ENCODE measurements around the gene CDT1. TPM values are rescaled to one million over a fixed set of nuclear protein-coding genes. Genes with fewer than 3 reads are reported as not detected.

Gene CDT1
- total and polyA plus RNA-seq, 2 donors (not counting 1 experiment from before 2014, with no cell fraction given): 1.3 to 3.6 TPM

DNA sequence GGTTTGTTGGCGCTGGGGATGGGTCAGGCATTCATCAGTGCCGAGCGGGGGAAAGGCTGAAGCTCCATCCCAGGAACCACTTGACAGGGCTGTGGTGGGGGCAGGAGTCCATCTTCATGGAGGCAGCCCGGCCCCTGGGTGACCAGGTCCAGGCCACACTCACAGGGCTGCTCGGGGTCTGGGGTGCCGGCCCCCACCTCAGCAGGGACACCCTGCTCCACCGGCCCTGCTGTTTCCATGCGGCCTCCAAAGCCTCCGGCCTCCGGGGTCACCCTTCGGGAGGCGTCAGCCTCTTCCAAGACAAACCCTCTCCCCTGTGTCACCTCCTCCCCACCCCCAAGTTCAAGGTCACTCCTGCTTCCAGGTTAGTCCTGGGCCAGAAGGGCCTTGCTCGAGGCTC, 31.1 kb downstream of the CDT1 start:
- no peak overlapping the region for H3K9ac ChIP-seq (ENCODE audit: insufficient read depth, low read length)
- TF ChIP-seq, protein P1, sequence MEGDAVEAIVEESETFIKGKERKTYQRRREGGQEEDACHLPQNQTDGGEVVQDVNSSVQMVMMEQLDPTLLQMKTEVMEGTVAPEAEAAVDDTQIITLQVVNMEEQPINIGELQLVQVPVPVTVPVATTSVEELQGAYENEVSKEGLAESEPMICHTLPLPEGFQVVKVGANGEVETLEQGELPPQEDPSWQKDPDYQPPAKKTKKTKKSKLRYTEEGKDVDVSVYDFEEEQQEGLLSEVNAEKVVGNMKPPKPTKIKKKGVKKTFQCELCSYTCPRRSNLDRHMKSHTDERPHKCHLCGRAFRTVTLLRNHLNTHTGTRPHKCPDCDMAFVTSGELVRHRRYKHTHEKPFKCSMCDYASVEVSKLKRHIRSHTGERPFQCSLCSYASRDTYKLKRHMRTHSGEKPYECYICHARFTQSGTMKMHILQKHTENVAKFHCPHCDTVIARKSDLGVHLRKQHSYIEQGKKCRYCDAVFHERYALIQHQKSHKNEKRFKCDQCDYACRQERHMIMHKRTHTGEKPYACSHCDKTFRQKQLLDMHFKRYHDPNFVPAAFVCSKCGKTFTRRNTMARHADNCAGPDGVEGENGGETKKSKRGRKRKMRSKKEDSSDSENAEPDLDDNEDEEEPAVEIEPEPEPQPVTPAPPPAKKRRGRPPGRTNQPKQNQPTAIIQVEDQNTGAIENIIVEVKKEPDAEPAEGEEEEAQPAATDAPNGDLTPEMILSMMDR (conservative IDR thresholded peaks at IDR 0.05 in 1 of 2, IDR thresholded peaks at IDR 0.05 in 1 of 2; ENCODE audit: low read depth in 1 of 2, low read length in 2 of 2): no peak
- TF ChIP-seq EZH2 (IDR thresholded peaks at IDR 0.05; ENCODE audit: low read length, missing control alignments): no peak
- H3K4me3 ChIP-seq (replicated peaks in 1 of 4; ENCODE audit: control extremely low read depth in 1 of 4, insufficient read depth in 1 of 4, low read depth in 3 of 4, low read length in 4 of 4): no peak overlapping the region
- H3K36me3 ChIP-seq (ENCODE audit: control insufficient read depth, insufficient read depth, low read length): peaks cover 8% of the 10 kb centered on the region
- H3K79me2 ChIP-seq (ENCODE audit: control insufficient read depth, insufficient read depth, low read length): no peaks in the 10 kb centered on the region
- H3K4me1 ChIP-seq (ENCODE audit: control insufficient read depth, extremely low read depth, insufficient read depth, low read length): no peaks in the 10 kb centered on the region
- H2AFZ ChIP-seq (ENCODE audit: low read length): no peak overlapping the region
- no peak overlapping the region for H3K27ac ChIP-seq (ENCODE audit: insufficient read depth, low read length)
- H3K27me3 ChIP-seq (ENCODE audit: control insufficient read depth, insufficient read depth, low read length): no peaks in the 10 kb centered on the region
- H3K9me3 ChIP-seq (ENCODE audit: control insufficient read depth, insufficient read depth, low read depth, low read length): no peaks in the 10 kb centered on the region
- H4K20me1 ChIP-seq (ENCODE audit: control insufficient read depth, extremely low read depth, insufficient read depth, low read length): no peaks in the 10 kb centered on the region
- no peak overlapping the region for H3K4me2 ChIP-seq (ENCODE audit: extremely low read depth, insufficient read depth, low read length)
- DNase-seq (ENCODE audit: low read depth in 2 of 2): no peak

DNA sequence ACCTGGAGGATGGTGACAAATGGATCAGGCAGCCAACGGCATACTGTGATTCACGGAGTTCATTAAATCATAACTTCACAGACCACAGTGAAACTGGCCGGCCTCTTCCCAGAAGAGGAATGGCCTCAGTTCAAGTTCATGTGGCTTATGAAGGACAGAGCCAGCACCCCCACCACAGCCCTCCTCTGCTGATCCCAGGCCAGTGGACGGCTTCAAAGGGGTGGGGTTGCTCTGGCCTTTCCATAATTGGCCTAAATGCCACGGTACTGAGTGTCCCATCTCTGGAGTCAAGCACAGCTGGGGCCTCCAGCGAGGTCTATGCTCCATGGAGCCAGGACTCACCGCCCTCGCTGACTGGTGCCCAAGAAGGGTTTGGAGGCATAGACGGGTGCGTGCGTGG, 31.8 kb downstream of the CDT1 start:
- H3K27me3 ChIP-seq (ENCODE audit: control insufficient read depth, insufficient read depth, low read length): no peaks in the 10 kb centered on the region
- no peak overlapping the region for H3K4me3 ChIP-seq (replicated peaks in 1 of 4; ENCODE audit: control extremely low read depth in 1 of 4, insufficient read depth in 1 of 4, low read depth in 3 of 4, low read length in 4 of 4)
- no peaks in the 10 kb centered on the region for H3K79me2 ChIP-seq (ENCODE audit: control insufficient read depth, insufficient read depth, low read length)
- no peaks in the 10 kb centered on the region for H3K4me1 ChIP-seq (ENCODE audit: control insufficient read depth, extremely low read depth, insufficient read depth, low read length)
- H3K9me3 ChIP-seq (ENCODE audit: control insufficient read depth, insufficient read depth, low read depth, low read length): no peaks in the 10 kb centered on the region
- no peak overlapping the region for H2AFZ ChIP-seq (ENCODE audit: low read length)
- no peak overlapping the region for H3K27ac ChIP-seq (ENCODE audit: insufficient read depth, low read length)
- H3K9ac ChIP-seq (ENCODE audit: insufficient read depth, low read length): no peak overlapping the region
- H4K20me1 ChIP-seq (ENCODE audit: control insufficient read depth, extremely low read depth, insufficient read depth, low read length): no peaks in the 10 kb centered on the region
- H3K36me3 ChIP-seq (ENCODE audit: control insufficient read depth, insufficient read depth, low read length): peaks cover 10% of the 10 kb centered on the region
- DNase-seq (ENCODE audit: low read depth in 2 of 2): peak in 1 of 2 donors; percentile 24
- no peak overlapping the region for H3K4me2 ChIP-seq (ENCODE audit: extremely low read depth, insufficient read depth, low read length)
- TF ChIP-seq, protein P1 (conservative IDR thresholded peaks at IDR 0.05 in 1 of 2, IDR thresholded peaks at IDR 0.05 in 1 of 2; ENCODE audit: low read depth in 1 of 2, low read length in 2 of 2): no peak
- no peak for TF ChIP-seq EZH2 (IDR thresholded peaks at IDR 0.05; ENCODE audit: low read length, missing control alignments)

DNA sequence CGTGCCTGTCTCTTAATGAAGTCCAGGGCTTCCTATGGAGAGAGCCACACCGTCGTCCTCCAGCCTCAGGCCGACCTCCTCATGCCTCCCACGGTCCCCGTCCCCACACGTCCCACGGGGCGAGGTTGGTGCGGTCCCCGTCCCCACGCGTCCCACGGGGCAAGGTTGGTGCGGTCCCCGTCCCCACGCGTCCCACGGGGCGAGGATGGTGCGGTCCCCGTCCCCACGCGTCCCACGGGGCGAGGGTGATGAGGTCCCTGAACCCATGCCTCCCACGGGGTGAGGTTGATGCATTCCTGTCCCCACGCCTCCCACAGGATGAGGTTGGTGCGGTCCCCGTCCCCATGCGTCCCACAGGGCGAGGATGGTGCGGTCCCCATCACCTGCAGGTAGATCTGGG, 32.2 kb downstream of the CDT1 start:
- no peaks in the 10 kb centered on the region for H3K79me2 ChIP-seq (ENCODE audit: control insufficient read depth, insufficient read depth, low read length)
- no peaks in the 10 kb centered on the region for H3K9me3 ChIP-seq (ENCODE audit: control insufficient read depth, insufficient read depth, low read depth, low read length)
- no peak overlapping the region for H3K9ac ChIP-seq (ENCODE audit: insufficient read depth, low read length)
- H3K4me2 ChIP-seq (ENCODE audit: extremely low read depth, insufficient read depth, low read length): no peak overlapping the region
- no peak overlapping the region for H3K27ac ChIP-seq (ENCODE audit: insufficient read depth, low read length)
- H4K20me1 ChIP-seq (ENCODE audit: control insufficient read depth, extremely low read depth, insufficient read depth, low read length): no peaks in the 10 kb centered on the region
- H3K36me3 ChIP-seq (ENCODE audit: control insufficient read depth, insufficient read depth, low read length): peaks cover 10% of the 10 kb centered on the region
- no peak for TF ChIP-seq EZH2 (IDR thresholded peaks at IDR 0.05; ENCODE audit: low read length, missing control alignments)
- TF ChIP-seq, protein P1 (conservative IDR thresholded peaks at IDR 0.05 in 1 of 2, IDR thresholded peaks at IDR 0.05 in 1 of 2; ENCODE audit: low read depth in 1 of 2, low read length in 2 of 2): no peak
- no peaks in the 10 kb centered on the region for H3K27me3 ChIP-seq (ENCODE audit: control insufficient read depth, insufficient read depth, low read length)
- no peaks in the 10 kb centered on the region for H3K4me1 ChIP-seq (ENCODE audit: control insufficient read depth, extremely low read depth, insufficient read depth, low read length)
- H3K4me3 ChIP-seq (replicated peaks in 1 of 4; ENCODE audit: control extremely low read depth in 1 of 4, insufficient read depth in 1 of 4, low read depth in 3 of 4, low read length in 4 of 4): no peak overlapping the region
- no peak overlapping the region for H2AFZ ChIP-seq (ENCODE audit: low read length)
- no peak for DNase-seq (ENCODE audit: low read depth in 2 of 2)
